HCT116 (cell line): ENCODE results near the gene ZNF697. TPM values are rescaled to one million over a fixed set of nuclear protein-coding genes. Genes with fewer than 3 reads are reported as not detected.

Experiments
- ATAC-seq: fragments of 200-7000 bp; cut with Tn5 transposase; 2 replicates; pipeline ENCODE4 v1.9.1; 2020; ENCODE audit warnings: mild to moderate bottlenecking, moderate library complexity
- BruUV-seq: library from RNA; stranded (reverse); fragments of 400-500 nt; replicated peaks from 2 replicates; lab custom pipeline; 2021; lab: Mats Ljungman, UMichigan
- CTCF ChIA-PET: fragments of 300-600 bp; sonication (Branson Sonifier 250); formaldehyde crosslinking; loops from one replicate; lab custom pipeline; 2021; ENCODE audit warnings: antibody characterized with exemption; lab: Charles Lee
- POLR2A ChIA-PET: fragments of 300-600, 350-600 bp; sonication (Branson Sonifier 250); formaldehyde crosslinking; loops from one replicate; lab custom pipeline; 2021; ENCODE audit warnings: antibody characterized with exemption; lab: Charles Lee
- RAD21 ChIA-PET, 2 experiments: fragments of 300-600 bp; sonication (Branson Sonifier 250); formaldehyde crosslinking; loops; one replicate each; lab custom pipeline; 2023; ENCODE audit warnings: low total read pairs in 2 of 2; ENCODE audit not compliant: uncharacterized antibody in 2 of 2, unreplicated experiment in 2 of 2, low non-redundant PET in 1 of 2; lab: Charles Lee
- DNase-seq: peaks from one replicate; pipeline ENCODE4 v3.0.0-alpha.2; 2010; ENCODE audit warnings: low read depth, low spot score
- H2AFZ ChIP-seq: fragments of 200-600 bp; shearing (Covaris generic), sonication (generic); 2 replicates; pipeline ENCODE4 v1.6.1; 2017; ENCODE audit warnings: low read depth, mixed run types, mixed read lengths, antibody characterized with exemption, low read length; ENCODE audit not compliant: poor library complexity, severe bottlenecking
- H3K27ac ChIP-seq: 2 replicates; pipeline ENCODE4 v1.5.1; 2012; ENCODE audit warnings: low read depth, low read length
- H3K27me3 ChIP-seq: fragments of 200-600 bp; sonication (generic); 2 replicates; pipeline ENCODE4 v1.6.1; 2016; ENCODE audit warnings: mixed run types, low read length, mixed read lengths; ENCODE audit not compliant: insufficient read depth
- H3K36me3 ChIP-seq, 2 experiments: fragments of 200-500 bp in 1 of 2; fragments of 200-600 bp in 1 of 2; sonication (Bioruptor generic) in 1 of 2; sonication (generic) in 1 of 2; 2 replicates each; pipeline versions ENCODE4 v1.5.1 to v1.6.1; 2014 to 2016; ENCODE audit warnings: low read length in 2 of 2, inconsistent platforms in 1 of 2, mixed read lengths in 1 of 2, mixed run types in 1 of 2; ENCODE audit not compliant: insufficient read depth in 2 of 2, control insufficient read depth in 1 of 2
- H3K4me1 ChIP-seq, 2 experiments: fragments of 200-600 bp in 1 of 2; sonication (generic) in 1 of 2; 2 replicates each; pipeline versions ENCODE4 v1.5.1 to v1.6.1; 2012 to 2017; ENCODE audit warnings: low read length in 2 of 2, inconsistent platforms in 1 of 2, mild to moderate bottlenecking in 1 of 2, mixed read lengths in 1 of 2, mixed run types in 1 of 2, moderate library complexity in 1 of 2; ENCODE audit not compliant: insufficient read depth in 2 of 2, control insufficient read depth in 1 of 2
- H3K4me2 ChIP-seq: fragments of 200-600 bp; sonication (generic); 2 replicates; pipeline ENCODE4 v1.6.1; 2017; ENCODE audit warnings: mixed run types, low read length, mixed read lengths
- H3K4me3 ChIP-seq, 2 experiments: fragments of 200-600 bp in 1 of 2; sonication (generic) in 1 of 2; replicated peaks in 1 of 2; 2 replicates each; pipeline ENCODE4 v1.5.1; 2011 to 2016; ENCODE audit warnings: low read length in 2 of 2, control low read depth in 1 of 2, low read depth in 1 of 2, mild to moderate bottlenecking in 1 of 2, mixed read lengths in 1 of 2, mixed run types in 1 of 2
- H3K79me2 ChIP-seq: fragments of 200-600 bp; sonication (generic); 2 replicates; pipeline ENCODE4 v1.6.1; 2017; ENCODE audit warnings: mild to moderate bottlenecking, mixed run types, low read length, moderate library complexity, mixed read lengths; ENCODE audit not compliant: insufficient read depth
- H3K9ac ChIP-seq: fragments of 200-600 bp; sonication (generic); 2 replicates; pipeline ENCODE4 v1.6.1; 2016; ENCODE audit warnings: low read length, mixed read lengths
- H3K9me2 ChIP-seq: fragments of 200-600 bp; sonication (generic), shearing (Covaris generic); 2 replicates; pipeline ENCODE4 v1.6.1; 2017; ENCODE audit warnings: mixed run types, mild to moderate bottlenecking, moderate library complexity; ENCODE audit not compliant: insufficient read depth
- H3K9me3 ChIP-seq, 2 experiments: fragments of 200-500 bp in 1 of 2; fragments of 200-600 bp in 1 of 2; sonication (Bioruptor generic) in 1 of 2; sonication (generic) in 1 of 2; 2 replicates each; pipeline ENCODE4 v1.6.1; 2014 to 2017; ENCODE audit warnings: low read length in 2 of 2, mixed read lengths in 2 of 2, inconsistent platforms in 1 of 2, low read depth in 1 of 2, mild to moderate bottlenecking in 1 of 2, mixed run types in 1 of 2, moderate library complexity in 1 of 2; ENCODE audit not compliant: control insufficient read depth in 1 of 2, insufficient read depth in 1 of 2
- H4K20me1 ChIP-seq: fragments of 200-600 bp; sonication (generic), shearing (Covaris generic); 2 replicates; pipeline ENCODE4 v1.6.1; 2017; ENCODE audit warnings: mixed run types, mild to moderate bottlenecking, moderate library complexity; ENCODE audit not compliant: insufficient read depth
- EGR1 ChIP-seq: IDR thresholded peaks from 2 replicates; pipeline ENCODE4 v1.6.1; 2012; ENCODE audit warnings: low read depth
- ELF1 ChIP-seq: IDR thresholded peaks from 2 replicates; pipeline ENCODE4 v1.6.1; 2012; ENCODE audit warnings: low read depth, borderline replicate concordance
- EZH2 ChIP-seq: fragments of 200-600 bp; sonication (generic); IDR thresholded peaks from 2 replicates; pipeline ENCODE4 v1.6.1; 2017; ENCODE audit warnings: antibody characterized with exemption, mixed run types
- JUND ChIP-seq: IDR thresholded peaks from 2 replicates; pipeline ENCODE4 v1.6.1; 2012
- POLR2AphosphoS5 ChIP-seq: IDR thresholded peaks from 2 replicates; pipeline ENCODE4 v1.6.1; 2011; ENCODE audit warnings: mild to moderate bottlenecking, low read depth, low read length, moderate library complexity
- RAD21 ChIP-seq: IDR thresholded peaks from 2 replicates; pipeline ENCODE4 v1.6.1; 2012; ENCODE audit warnings: low read depth, mild to moderate bottlenecking
- SIN3A ChIP-seq: IDR thresholded peaks from 2 replicates; pipeline ENCODE4 v1.6.1; 2012; ENCODE audit warnings: low read depth
- YY1 ChIP-seq: IDR thresholded peaks from 2 replicates; pipeline ENCODE4 v1.6.1; 2011; ENCODE audit warnings: low read length, low read depth, moderate library complexity, mild to moderate bottlenecking; ENCODE audit not compliant: insufficient replicate concordance; ENCODE audit errors: extremely low read depth
- ZBTB33 ChIP-seq: IDR thresholded peaks from 2 replicates; pipeline ENCODE4 v1.6.1; 2011; ENCODE audit warnings: mild to moderate bottlenecking, low read length, moderate library complexity; ENCODE audit not compliant: insufficient replicate concordance; ENCODE audit errors: extremely low read depth
- intact Hi-C: fragments of 100-400 bp; cut with micrococcal nuclease; formaldehyde crosslinking; loops from 2 replicates; pipeline ENCODE4 v1.10.0; 2022
- total RNA-seq: library from RNA; stranded (reverse); gene quantifications from one replicate; pipeline ENCODE4 v1.2.1, GENCODE V29; 2021; ENCODE audit not compliant: unreplicated experiment

ZNF697 gene
- total RNA-seq, 1 experiment from 2014 or later = 5.9 TPM

- Histone ChIP-seq H3K4me1 (peaks cover 11 to 29% of the 10 kb centered on the region in 2 experiments; a peak in 3 of 4 replicates), H3K9ac (peak overlapping the region; percentile 79), H3K4me2 (peak overlapping the region; percentile 97), H4K20me1 (no peaks in the 10 kb centered on the region; the same call in 1 of the 2 replicates), H2AFZ (peak overlapping the region; percentile 37), H3K4me3 (peak overlapping the region; percentile 83 to 93), H3K27ac (peak overlapping the region; percentile 63), H3K79me2 (peaks cover 14% of the 10 kb centered on the region; the same call in 1 of the 2 replicates), H3K27me3 (peaks cover 35% of the 10 kb centered on the region), H3K36me3 (no peaks in the 10 kb centered on the region), H3K9me2 (no peaks in the 10 kb centered on the region), H3K9me3 (no peaks in the 10 kb centered on the region)
- POLR2A ChIA-PET = interaction anchor here (0.7 to 1.6 kb wide), 8 partner anchors 8 to 255 kb away, joined by 3 to 8 read pairs (median 4); no protein-coding TSS in a partner anchor
- DNase-seq (no peak), ATAC-seq (no peak)
- TF ChIP-seq EGR1 = no peak
- TF ChIP-seq EZH2 = no peak
- no peak for TF ChIP-seq SIN3A
- no peak for TF ChIP-seq POLR2AphosphoS5
- no peak for TF ChIP-seq ZBTB33
- no peak for TF ChIP-seq JUND
- TF ChIP-seq RAD21 = no peak
- no peak for TF ChIP-seq ELF1
- TF ChIP-seq YY1 = no peak
- RAD21 ChIA-PET = interaction anchor here in 1 of 2 experiments (1.1 kb wide), 1 partner anchor 13 kb away, joined by 3 read pairs; no protein-coding TSS in a partner anchor
- CTCF ChIA-PET = interaction anchor here (0.7 to 2.4 kb wide), 6 partner anchors 8 to 35 kb away, joined by 3 to 19 read pairs (median 4); no protein-coding TSS in a partner anchor
- TSS peak; percentile 93 for BruUV-seq
- intact Hi-C loops = loop anchor here (1.0 kb wide), 1 partner anchor 27 kb away; no protein-coding TSS in a partner anchor
Observed at GRCh38 chr1:119648620-119649004, 546 bp upstream of the ZNF697 start.
